NOMO-1 treated with DMSO at 0.1 percent for 48 hours (cell line): Measurements from ENCODE around the gene ADAMTSL2.

Experiments
- DNase-seq: peaks from one replicate; lab custom pipeline; 2025; ENCODE audit not compliant: unreplicated experiment; lab: John Stamatoyannopoulos, UW

Gene ADAMTSL2

GRCh38 chr9:133618726-133619125 is 84.2 kb downstream of the ADAMTSL2 start:
- DNase-seq, result no peak

GRCh38 chr9:133619791-133620190 is 85.3 kb downstream of the ADAMTSL2 start:
- peak; percentile 78 for DNase-seq

- DNase-seq, result no peak
Measured at GRCh38 chr9:133621725-133622267, 87.3 kb downstream of the ADAMTSL2 start.

DNA sequence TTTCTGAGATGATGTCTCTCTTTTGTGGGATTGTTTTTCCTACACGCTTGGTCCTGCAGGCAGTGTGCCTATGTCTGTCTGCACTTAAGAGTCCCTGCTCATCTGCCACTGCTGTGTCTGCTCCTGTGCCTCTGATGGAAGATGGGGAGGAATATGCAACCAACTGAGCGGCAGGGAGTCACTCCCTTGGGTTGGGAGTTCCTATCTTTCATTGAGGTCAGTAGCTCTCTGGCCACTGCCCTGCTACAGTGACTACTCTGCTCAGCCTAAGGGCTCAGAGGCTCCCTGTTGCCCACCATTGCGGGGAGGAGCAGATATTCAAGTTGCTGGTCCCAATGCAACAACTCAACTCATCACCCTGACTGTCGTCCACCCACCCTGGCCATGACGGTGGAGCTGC is 88.1 kb downstream of the ADAMTSL2 start:
- no peak for DNase-seq
